Stimulated activated CD8-positive, alpha-beta memory T cell treated with anti-CD3 and anti-CD28 coated beads, Interleukin-12 subunit alpha, Interleukin-12 subunit beta, amount 100 ng/mL, for 1 hour (primary cell): ENCODE measurements around the gene PELI3.
"Not testable (repeated sequence)": the region's sequence is repeated elsewhere in the genome, so short reads cannot be mapped to it uniquely, and the experiment has no call there.

ENCODE experiments used
- DNase-seq: peaks from one replicate; pipeline ENCODE4 v3.0.0-alpha.2; 2020; ENCODE audit warnings: low read depth

Gene PELI3, protein sequence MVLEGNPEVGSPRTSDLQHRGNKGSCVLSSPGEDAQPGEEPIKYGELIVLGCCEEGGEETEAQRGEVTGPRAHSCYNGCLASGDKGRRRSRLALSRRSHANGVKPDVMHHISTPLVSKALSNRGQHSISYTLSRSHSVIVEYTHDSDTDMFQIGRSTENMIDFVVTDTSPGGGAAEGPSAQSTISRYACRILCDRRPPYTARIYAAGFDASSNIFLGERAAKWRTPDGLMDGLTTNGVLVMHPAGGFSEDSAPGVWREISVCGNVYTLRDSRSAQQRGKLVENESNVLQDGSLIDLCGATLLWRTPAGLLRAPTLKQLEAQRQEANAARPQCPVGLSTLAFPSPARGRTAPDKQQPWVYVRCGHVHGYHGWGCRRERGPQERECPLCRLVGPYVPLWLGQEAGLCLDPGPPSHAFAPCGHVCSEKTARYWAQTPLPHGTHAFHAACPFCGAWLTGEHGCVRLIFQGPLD

DNA sequence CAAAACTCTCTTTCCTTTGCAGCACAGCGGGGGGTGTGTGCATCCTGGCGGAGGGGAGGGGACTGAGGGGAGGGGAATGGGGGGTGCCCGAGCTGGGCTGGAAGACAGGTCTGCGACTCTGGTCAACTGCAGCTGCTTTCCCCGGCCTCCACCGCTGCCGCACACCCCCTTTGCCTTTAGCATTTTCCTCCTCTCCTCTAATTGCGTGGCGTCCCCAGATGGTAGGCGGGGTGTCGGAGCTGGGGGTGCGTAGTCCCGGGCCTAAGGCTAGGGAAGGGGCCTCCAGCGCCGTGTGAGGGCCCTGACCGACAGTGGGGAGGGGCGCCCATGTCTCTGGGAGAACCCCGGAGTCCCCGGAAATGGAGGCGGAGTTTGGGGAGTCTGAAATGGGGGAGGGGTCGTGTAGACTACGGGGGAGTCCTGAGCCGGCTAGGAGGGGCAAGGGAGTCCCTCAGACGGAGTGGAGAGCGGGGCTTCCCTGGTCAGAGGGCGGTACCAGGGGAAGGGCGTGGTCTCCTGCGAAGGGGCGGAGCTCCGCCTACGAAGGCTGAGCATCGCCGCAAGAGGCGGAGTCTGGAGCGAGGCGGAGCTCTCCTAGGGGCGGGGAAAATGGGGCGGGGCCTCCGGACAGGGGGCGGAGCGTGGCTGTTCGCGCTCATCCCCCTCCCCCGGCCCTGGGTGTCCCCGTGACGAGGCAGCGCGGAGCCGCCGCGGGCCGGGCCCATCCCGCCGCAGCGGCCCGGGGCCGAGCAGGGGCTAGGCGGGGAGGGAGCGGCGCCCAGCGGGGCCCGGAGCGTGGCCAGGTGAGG, at the start of gene PELI3:
PELI3 (plus strand) TSS at position 681 of the 809 bp plus-strand sequence. CDS start 1,224 bp downstream, outside the sequence.
- peak; percentile 90 for DNase-seq

DNA sequence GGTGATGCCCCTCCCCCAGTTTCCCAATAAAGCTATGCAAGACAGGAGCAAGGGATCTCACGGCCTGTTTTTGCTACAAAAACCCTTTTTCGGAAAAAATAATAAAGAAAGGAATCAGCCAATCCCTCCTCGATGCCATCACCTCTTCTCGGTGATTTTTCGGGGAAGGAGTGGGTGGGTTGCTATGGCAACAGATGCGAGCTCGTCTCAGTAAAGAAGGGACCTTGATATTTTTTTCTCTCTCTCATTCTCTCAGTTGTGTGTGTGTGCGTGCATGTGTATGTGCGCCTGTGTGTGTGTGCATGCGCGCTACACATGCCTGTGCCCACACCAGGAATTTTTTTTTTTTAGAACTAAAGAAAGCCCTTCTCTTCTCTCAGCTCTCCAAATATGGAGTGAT, 49.7 kb upstream of the PELI3 start:
- no peak for DNase-seq

DNA sequence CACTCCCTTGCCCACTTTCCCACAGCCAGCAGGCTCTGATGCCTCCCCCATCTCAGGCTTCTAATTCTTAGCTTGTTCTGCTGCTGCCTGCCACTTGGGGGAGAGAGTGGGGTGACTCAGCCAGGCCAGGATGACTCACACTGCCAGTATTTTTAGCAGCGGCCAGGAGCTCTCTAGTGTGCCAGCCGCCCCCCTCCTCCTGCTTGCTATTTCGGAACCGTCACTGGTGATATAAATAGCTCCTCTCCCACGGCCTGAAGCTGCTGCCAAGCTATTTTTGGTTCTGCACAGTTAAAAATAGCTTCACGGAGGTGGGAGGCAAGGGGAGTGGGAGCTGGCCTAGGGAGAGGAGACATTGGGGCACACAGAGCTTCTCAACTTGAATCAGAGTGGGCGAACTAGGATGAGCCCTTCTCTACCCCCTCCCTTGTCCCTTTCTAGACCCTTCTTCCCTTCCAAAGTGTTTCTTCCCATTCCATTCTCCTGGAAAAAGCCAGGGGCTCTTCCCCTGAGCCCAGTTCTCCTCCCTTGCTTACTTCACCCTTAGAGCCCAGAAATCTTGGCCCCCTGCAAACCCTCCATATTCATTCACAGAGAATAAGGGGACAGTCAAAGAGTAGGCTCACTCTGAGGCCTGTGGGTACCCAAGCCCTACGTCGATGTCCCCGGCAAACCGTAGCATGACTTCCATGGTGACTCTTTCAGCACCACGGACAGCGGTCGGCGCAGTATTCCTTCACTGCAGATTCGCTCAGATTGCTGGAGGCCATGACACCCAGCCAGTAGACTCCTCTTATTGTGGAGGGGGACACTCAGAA, 48.3 kb upstream of the PELI3 start:
- DNase-seq: peak; percentile 15

DNA sequence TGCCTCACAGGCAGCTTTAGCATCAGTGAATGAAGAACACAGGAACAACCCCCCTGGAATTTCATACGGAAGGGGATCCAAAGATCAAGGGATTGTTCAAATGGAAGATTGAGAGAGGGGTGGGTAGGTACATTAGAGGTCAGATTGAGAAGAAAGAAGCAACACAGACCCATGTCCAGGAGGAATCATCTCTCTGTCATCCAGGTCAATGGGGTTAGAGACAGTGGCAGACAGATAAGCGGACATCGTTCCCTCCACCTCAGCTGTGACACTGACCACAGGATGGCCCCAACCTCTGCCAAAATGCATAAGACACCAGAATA, 47.8 kb upstream of the PELI3 start:
- no peak for DNase-seq

DNA sequence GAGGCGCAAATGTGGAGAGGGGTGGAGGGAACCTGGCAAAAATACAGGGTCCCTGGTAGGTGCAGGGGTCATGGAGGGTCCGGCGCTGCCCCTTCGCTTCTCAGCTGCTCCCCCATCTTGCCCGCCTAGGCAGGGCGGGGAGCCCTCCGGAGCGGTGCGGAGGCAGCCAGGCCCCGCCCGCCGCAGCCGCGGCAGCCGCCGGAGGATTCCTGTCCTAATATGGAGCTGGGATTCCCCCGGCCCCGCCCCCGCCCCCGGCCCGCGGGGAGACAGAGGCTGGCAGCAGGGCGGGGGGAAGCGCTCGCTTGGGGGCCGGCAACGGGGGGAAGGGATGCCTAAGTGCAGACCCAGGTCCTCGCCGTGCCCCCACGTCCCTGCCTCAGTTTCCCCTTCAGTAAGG, 46.9 kb upstream of the PELI3 start:
- no peak for DNase-seq

DNA sequence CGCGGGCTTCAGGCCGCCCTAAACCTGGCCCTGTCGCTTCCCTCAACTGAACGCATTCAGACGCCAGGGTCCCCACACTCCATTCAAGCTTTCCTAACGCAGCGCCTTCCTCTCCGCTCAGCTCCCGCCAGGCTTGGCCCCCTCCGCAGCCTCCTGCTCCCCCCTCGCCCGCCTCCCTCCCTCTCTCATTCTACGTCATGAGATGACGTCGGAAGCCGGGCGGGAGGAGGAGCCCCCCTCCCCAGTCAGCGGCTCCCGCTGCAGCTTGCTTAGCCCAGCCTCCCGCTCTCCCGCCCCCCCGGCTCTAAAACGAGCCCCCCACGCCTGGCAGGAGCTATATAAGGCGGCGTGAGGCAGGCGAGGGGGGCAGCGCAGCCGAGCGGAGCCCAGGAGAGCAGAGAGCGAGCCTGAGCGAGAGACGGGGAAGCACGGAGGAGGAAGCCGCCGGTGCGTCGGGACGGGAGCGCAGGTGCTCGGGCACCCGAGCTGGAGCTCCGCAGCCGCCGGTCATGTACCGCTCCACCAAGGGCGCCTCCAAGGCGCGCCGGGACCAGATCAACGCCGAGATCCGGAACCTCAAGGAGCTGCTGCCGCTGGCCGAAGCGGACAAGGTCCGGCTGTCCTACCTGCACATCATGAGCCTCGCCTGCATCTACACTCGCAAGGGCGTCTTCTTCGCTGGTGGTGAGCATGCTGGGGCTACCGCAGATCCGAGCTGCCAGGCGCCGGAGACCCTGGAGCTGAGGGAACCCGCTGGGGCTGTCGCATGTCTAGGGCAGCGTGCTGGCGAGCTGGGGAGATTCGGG, 45.8 kb upstream of the PELI3 start, which contains the start of gene NPAS4:
NPAS4 (plus strand) TSS at position 365 of the 806 bp plus-strand sequence; CDS start at position 510, 145 bp downstream.
- no peak for DNase-seq

DNA sequence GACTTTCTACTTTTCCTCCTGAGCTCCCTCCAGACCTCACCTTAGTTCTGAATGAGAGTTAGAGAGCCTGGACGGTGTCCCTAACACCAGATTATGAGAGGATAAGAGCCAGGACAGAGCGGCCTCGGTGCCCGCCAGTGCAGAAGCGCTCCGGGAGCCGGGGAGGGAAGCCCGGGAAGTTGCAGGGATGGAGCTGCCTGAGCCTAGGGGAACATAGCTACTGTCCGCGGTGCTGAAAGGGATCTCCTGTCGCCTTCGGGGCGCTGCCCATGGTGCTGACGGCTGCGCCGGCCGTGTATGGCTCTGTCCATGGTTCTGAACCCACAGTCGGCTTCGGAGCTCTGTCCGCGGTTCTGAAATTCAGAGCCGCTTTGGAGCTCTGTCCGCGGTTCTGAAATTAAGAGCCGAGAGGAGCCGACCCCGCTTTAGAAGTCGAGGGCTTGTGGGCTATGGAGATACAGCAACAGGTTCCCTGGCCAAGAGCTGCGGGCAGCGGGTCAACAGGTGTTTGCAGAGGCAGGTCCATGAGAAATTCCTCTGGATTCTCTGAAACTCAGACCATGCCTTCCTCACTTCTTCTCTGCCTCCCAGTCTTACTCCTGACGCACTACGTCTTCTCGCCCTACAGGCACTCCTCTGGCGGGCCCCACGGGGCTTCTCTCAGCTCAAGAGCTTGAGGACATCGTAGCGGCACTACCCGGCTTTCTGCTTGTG, 45.1 kb upstream of the PELI3 start:
- peak; percentile 80 for DNase-seq

DNA sequence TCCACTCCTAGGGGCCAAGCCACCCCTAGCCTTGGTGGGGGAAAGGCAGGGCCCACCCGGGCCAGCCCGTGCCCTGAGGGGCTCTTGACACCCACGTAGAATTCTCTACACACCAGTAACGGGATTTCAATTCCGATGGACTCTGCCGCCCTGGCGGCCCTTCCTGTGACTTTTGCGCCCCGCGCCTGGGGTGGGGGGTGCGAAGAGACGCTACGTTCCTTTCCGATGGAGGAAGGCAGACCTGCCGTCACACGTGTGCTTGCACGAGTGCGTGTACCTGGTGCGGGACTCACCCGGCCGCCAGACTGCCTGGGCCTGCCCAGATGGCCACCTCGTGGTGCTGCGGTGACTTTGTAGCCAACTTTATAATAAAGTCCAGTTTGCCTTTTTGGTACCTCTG, 40.4 kb upstream of the PELI3 start:
- no peak for DNase-seq

DNA sequence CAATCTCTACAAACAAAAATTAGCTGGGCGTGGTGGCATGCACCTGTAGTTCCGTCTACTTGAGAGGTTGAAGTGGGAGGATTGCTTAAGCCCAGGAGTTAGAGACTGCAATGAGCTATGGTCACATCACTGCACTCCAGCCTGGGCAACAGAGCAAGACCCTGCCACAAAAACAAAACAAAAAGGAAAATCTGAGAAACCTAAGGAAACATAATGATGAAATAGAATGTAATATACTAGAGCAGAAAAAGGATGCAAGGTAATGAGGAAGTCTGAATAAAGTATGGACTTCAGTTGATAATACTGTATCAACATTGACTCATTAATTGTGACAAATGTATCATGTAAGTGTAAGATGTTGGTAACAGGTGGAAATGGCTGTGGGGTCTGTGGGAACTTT, 37.8 kb upstream of the PELI3 start:
- DNase-seq: no peak

DNA sequence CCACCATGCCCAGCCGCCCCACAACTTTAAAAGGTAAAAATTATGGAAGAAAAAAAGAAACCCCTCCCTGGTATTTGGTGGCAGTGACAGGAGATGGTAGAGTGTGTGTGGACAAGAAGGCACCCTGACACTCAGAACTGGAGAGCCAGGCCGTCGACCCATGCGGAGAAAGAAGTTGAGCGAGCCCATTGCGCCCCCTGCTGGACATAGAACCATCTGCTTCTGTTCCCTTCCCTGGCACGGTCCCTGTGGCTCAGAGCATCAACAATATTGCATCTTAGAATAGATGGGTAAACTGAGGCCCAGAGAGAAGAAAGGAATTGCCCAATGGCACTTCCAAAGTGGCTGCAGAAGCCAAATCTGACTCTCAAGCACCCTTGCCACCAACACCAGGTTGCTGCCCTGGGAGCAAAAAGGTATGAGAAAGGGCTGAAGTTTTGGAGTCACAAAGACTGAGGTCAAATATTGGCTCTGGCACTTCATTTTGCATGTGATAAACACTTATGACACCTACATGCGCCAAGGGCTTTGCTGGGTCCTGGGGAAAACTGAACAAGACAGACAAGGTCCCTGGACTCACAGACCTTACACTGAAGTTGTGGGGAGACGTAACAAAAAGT, 36.6 kb upstream of the PELI3 start:
- peak; percentile 68 for DNase-seq

DNA sequence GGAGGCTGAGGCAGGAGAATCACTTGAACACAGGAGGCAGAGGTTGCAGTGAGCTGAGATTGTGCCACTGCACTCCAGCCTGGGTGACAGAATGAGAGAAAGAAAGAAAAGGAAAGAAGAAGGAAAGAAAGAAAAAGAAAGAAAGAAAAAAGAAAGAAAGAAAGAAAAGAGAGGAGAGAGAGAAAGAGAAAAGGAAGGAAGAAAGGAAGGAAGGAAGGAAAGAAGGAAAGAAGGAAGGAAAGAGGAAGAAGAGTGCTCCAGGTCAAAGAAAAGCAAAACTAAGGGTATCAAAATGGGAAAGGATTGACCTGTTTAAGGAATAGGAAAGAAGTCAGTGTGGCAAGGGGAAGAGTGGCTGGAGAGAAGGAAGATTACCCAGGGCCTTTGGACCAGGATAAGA, 35.4 kb upstream of the PELI3 start:
- DNase-seq: not testable (repeated sequence)

DNA sequence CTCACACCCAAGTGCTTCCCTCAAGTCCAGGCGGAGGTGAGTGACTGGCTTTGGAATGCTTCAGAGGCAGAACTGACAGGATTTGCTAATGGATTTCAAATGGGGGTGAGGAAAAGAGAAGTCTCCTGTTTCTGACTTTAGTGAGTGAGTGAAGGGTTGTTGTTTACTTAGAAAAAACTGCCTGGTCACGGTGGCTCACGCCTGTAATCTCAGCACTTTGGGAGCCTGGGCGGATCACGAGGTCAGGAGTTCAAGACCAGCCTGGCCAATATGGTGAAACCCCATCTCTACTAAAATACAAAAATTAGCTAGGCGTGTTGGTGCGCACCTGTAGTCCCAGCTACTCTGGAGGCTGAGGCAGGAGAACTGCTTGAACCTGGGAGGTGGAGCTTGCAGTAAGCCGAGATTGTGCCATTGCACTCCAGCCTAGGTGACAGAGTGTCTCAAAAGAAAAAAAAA, 34.8 kb upstream of the PELI3 start:
- DNase-seq: not testable (repeated sequence)

DNA sequence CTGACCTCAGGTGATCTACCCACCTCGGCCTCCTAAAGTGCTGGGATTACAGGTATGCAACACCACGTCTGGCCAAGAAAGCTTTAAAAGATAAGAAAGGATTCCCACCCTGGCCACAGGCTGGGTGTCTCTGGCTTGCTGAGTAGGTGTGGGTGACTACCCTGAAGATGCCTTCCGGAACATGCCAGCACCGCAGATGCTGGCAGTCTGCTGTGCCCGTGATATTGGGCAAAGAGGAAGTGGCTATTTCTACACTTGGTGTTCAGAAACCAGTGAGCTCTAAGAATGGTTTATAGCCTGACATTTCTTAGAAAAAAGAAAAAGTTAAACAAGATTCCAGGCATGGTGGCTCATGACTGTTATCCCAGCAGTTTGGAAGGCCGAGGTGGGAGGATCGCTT, 34.1 kb upstream of the PELI3 start:
- no peak for DNase-seq

DNA sequence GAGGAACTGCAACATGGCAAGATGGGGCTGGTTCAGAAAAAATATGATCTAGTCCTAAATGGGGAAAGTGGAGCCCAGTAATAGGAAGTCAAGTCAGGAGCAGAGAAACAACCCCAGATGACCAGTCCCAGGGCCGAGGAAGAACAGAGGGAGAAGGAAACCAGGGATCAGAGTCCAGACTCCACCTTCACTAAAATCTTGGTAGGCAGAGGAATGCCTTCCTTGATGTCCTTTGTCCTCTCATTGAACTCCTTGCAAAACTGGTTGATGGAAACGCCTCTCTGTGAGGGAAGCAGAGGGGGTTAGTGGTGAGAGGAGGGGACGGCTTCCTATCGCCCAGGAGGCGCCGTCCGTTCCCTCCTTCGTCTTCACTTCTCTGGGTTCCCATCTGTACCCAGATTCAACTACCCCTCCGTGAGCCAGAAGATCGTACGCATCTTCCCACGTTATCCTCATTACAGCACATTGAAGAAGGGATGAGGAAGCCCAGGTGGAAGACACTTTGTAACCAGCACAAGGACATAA, 28.7 kb upstream of the PELI3 start:
- no peak for DNase-seq

DNA sequence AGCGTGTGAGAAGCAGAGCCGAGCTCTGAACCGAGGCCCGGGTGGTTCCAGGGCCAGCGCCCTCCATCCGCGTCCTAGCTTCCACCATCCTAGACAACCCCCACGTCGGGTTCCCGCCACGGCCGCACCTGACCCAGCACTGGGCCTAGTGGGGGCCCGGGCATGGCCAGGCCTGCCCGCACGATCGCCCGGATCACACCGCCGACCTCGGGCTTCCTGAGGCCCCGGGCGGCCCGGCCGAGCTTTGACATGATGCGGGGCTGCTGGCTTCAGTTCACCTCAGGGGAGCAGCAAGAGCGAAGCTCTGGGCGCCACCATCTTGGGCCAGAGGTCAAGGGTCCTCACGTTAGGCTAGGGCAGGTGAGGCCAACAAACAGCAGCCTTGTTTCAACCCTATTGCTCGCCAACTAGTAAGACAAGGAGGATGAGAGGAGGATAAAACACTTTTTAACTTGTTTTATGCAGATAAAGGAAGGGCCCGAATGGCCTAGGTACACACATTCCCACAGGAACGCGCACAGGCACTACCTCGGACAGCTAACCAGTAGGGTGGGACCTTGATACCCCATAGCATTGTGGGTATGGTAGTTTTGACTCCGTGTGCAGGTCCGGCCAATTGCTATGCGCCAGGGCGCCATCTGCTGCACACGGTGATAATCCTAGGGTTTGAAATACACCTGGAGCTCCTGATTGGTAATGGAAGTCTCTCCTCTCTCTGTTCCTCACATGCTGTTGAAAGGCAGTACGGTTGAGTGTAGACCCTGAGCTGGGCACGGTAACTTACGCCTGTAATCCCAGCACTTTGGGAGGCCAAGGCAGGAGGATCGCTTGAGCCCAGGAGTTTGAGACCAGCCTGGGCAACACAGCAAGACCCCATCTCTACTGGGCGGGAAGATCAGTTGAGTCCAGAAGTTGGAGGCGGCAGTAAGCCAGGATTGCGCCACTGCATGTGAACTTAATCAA, 27.9 kb upstream of the PELI3 start, which contains the start of gene MRPL11:
MRPL11 (minus strand) TSS at position 345 of the 963 bp plus-strand sequence; CDS start at position 251, 94 bp downstream.
- DNase-seq: peak; percentile 79

DNA sequence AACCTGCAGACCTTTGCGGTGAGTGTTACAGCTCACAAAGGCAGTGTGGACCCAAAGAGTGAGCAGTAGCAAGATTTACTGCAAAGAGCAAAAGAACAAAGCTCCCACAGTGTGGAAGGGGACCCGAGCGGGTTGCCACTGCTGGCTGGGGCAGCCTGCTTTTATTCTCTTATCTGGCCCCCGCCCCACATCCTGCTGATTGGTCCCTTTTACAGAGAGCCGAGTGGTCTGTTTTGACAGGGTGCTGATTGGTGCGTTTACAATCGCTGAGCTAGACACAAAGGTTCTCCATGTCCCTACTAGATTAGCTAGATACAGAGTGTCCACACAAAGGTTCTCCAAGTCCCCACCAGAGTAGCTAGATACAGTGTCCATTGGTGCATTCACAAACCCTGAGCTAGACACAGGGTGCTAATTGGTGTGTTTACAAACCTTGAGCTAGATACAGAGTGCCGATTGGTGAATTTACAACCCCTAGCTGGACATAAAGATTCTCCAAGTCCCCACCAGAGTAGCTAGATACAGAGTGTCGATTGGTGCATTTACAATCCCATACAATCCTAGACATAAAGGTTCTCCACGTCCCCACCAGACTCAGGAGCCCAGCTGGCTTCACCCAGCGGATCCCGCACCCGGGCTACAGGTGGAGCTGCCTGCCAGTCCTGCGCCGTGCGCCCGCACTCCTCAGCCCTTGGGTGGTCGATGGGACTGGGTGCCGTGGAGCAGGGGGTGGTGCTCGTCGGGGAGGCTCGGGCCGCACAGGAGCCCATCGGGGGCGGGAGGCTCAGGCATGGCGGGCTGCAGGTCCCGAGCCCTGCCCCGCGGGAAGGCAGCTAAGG, 26.4 kb upstream of the PELI3 start:
- DNase-seq: not testable (repeated sequence)

DNA sequence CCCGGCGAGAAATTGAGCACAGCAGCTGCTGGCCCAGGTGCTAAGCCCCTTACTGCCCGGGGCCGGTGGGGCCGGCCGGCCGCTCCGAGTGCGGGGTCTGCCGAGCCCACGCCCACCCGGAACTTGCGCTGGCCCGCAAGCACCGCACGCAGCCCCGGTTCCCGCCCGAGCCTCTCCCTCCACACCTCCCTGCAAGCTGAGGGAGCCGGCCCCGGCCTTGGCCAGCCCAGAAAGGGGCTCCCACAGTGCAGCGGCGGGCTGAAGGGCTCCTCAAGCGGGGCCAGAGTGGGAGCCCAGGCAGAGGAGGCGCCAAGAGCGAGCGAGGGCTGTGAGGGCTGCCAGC, 25.8 kb upstream of the PELI3 start:
- DNase-seq: not testable (repeated sequence)

DNA sequence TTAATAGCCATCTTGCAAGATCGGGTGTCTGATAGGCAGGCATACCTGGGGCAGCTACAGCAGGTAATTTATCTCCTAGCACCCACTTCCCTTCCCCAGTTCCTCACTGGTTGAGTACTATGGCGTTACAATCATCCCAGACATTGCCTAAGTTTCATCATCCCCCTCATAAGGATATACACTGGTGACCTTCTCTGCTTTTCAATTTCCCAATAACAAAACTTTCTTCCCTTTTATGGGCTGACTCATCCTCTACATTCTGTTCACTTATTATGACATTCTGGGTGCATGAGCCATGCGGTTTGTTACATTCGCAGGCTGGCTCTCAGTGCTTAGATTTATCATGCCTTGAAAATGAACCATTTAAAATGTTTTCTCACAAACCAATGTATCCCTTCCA, 23.1 kb upstream of the PELI3 start:
- DNase-seq: no peak
